ENCODE results near the gene LARP4B. TPM values are rescaled to one million over a fixed set of nuclear protein-coding genes. Genes with fewer than 3 reads are reported as not detected.

Gene LARP4B
- polyA plus RNA-seq, 1 donor (not counting 4 experiments of a cell fraction or from before 2014, with no cell fraction given) = 39.4 TPM

DNA sequence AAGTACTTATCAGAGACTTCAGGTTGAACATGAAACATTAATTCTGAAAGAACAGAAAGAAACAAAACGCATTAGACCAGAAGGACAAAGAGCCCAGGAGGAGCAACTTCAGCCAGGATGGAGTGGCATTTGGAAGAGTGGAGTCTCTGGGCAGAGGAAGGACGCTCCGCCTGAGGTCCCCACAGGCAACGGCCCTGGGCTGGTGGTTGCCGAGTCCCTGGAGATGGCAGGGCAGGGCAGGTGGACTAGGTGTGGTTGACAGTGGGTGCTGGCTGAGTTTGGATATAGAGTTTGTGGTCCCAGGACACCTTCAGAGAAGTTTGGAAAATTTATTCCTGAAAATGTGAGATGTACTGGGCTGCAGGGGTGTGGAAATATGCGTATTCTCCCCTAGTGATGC, 27.4 kb upstream of the LARP4B start:
- Histone ChIP-seq H3K4me1 (ENCODE audit: control insufficient read depth, extremely low read depth, insufficient read depth, low read length) (no peaks in the 10 kb centered on the region), H3K4me3 (ENCODE audit: control insufficient read depth in 2 of 3, extremely low read depth in 1 of 3, insufficient read depth in 2 of 3, low read depth in 1 of 3, low read length in 3 of 3) (no peak overlapping the region), H3K9ac (ENCODE audit: control insufficient read depth, extremely low read depth, insufficient read depth, low read length) (no peak overlapping the region), H3K9me3 (ENCODE audit: control insufficient read depth, low read depth, low read length) (no peaks in the 10 kb centered on the region), H3K36me3 (ENCODE audit: control insufficient read depth in 2 of 2, extremely low read depth in 1 of 2, insufficient read depth in 2 of 2, low read length in 2 of 2) (no peaks in the 10 kb centered on the region), H3K27me3 (ENCODE audit: control insufficient read depth, extremely low read depth, insufficient read depth, low read length) (peaks cover 3% of the 10 kb centered on the region), H3K4me2 (ENCODE audit: control insufficient read depth, extremely low read depth, insufficient read depth, low read depth, low read length) (no peak overlapping the region), H2AFZ (ENCODE audit: control insufficient read depth, low read length) (no peak overlapping the region), H3K27ac (ENCODE audit: control insufficient read depth, insufficient read depth, low read length) (no peak overlapping the region), H3K79me2 (ENCODE audit: control insufficient read depth, insufficient read depth, low read length) (no peaks in the 10 kb centered on the region), H3K9me1 (ENCODE audit: control insufficient read depth, extremely low read depth, insufficient read depth, low read length) (no peaks in the 10 kb centered on the region), H4K20me1 (ENCODE audit: control insufficient read depth, extremely low read depth, insufficient read depth, low read length) (no peaks in the 10 kb centered on the region)
- FAIRE-seq (no peak), DNase-seq (ENCODE audit: low read depth, low spot score) (no peak)
- dilution Hi-C loops (cut with MboI; ENCODE audit: extremely low pct_ligation_motif_present, low sequenced_read_pairs) = no loop called here
- no peak for TF ChIP-seq EZH2 (IDR thresholded peaks at IDR 0.05; ENCODE audit: low read length)
- TF ChIP-seq, protein P1, sequence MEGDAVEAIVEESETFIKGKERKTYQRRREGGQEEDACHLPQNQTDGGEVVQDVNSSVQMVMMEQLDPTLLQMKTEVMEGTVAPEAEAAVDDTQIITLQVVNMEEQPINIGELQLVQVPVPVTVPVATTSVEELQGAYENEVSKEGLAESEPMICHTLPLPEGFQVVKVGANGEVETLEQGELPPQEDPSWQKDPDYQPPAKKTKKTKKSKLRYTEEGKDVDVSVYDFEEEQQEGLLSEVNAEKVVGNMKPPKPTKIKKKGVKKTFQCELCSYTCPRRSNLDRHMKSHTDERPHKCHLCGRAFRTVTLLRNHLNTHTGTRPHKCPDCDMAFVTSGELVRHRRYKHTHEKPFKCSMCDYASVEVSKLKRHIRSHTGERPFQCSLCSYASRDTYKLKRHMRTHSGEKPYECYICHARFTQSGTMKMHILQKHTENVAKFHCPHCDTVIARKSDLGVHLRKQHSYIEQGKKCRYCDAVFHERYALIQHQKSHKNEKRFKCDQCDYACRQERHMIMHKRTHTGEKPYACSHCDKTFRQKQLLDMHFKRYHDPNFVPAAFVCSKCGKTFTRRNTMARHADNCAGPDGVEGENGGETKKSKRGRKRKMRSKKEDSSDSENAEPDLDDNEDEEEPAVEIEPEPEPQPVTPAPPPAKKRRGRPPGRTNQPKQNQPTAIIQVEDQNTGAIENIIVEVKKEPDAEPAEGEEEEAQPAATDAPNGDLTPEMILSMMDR (optimal IDR thresholded peaks at IDR 0.05 in 1 of 3, IDR thresholded peaks at IDR 0.05 in 1 of 3, conservative IDR thresholded peaks at IDR 0.05 in 1 of 3; ENCODE audit: extremely low read depth in 1 of 3, insufficient read depth in 2 of 3, low read length in 3 of 3) = no peak

DNA sequence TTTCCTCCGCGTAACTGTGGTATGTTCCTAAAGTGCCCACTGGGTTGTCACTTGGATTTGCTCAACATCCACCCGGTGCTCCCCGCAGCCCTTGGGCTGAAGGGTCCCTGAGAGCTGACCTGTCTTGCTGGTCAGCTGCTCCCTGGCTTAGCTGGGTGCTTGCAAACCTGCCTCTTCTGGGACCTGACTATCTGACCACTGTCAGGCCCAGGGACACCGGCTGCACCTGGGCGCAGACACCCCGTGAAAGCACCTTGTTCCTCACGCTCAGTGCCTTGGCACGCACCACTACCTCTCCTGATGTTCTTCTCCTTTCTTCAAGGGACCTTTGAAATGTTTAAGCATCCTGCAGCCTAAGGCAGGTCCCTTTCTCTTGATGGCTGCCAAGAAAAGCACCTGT, 26.6 kb upstream of the LARP4B start:
- Histone ChIP-seq H3K79me2 (ENCODE audit: control insufficient read depth, insufficient read depth, low read length) (no peaks in the 10 kb centered on the region), H3K4me1 (ENCODE audit: control insufficient read depth, extremely low read depth, insufficient read depth, low read length) (no peaks in the 10 kb centered on the region), H4K20me1 (ENCODE audit: control insufficient read depth, extremely low read depth, insufficient read depth, low read length) (no peaks in the 10 kb centered on the region)

More for the DNA sequence above, 26.6 kb upstream of the LARP4B start:
- Histone ChIP-seq H3K9me3 (ENCODE audit: control insufficient read depth, low read depth, low read length) (no peaks in the 10 kb centered on the region), H3K4me3 (ENCODE audit: control insufficient read depth in 2 of 3, extremely low read depth in 1 of 3, insufficient read depth in 2 of 3, low read depth in 1 of 3, low read length in 3 of 3) (no peak overlapping the region), H3K9me1 (ENCODE audit: control insufficient read depth, extremely low read depth, insufficient read depth, low read length) (no peaks in the 10 kb centered on the region), H3K4me2 (ENCODE audit: control insufficient read depth, extremely low read depth, insufficient read depth, low read depth, low read length) (no peak overlapping the region), H3K27me3 (ENCODE audit: control insufficient read depth, extremely low read depth, insufficient read depth, low read length) (peaks cover 4% of the 10 kb centered on the region), H3K27ac (ENCODE audit: control insufficient read depth, insufficient read depth, low read length) (no peak overlapping the region), H2AFZ (ENCODE audit: control insufficient read depth, low read length) (no peak overlapping the region), H3K9ac (ENCODE audit: control insufficient read depth, extremely low read depth, insufficient read depth, low read length) (no peak overlapping the region), H3K36me3 (ENCODE audit: control insufficient read depth in 2 of 2, extremely low read depth in 1 of 2, insufficient read depth in 2 of 2, low read length in 2 of 2) (no peaks in the 10 kb centered on the region)
- dilution Hi-C loops (cut with MboI; ENCODE audit: extremely low pct_ligation_motif_present, low sequenced_read_pairs) = no loop called here
- TF ChIP-seq, protein P1 (optimal IDR thresholded peaks at IDR 0.05 in 1 of 3, IDR thresholded peaks at IDR 0.05 in 1 of 3, conservative IDR thresholded peaks at IDR 0.05 in 1 of 3; ENCODE audit: extremely low read depth in 1 of 3, insufficient read depth in 2 of 3, low read length in 3 of 3) = no peak
- TF ChIP-seq EZH2 (IDR thresholded peaks at IDR 0.05; ENCODE audit: low read length) = no peak
- FAIRE-seq (no peak), DNase-seq (ENCODE audit: low read depth, low spot score) (no peak)
